ENCODE data around the gene CLCN6. TPM values are rescaled to one million over a fixed set of nuclear protein-coding genes. Genes with fewer than 3 reads are reported as not detected.

CLCN6 gene
- total RNA-seq, 2 donors from 2014 or later = 29.6 to 31.5 TPM

GRCh38 chr1:11860587-11860986, 54.6 kb downstream of the CLCN6 start:
- Mint-ChIP-seq H3K27ac (no peak overlapping the region), H3K4me1 (peaks cover 6% of the 10 kb centered on the region), H3K9me3 (no peaks in the 10 kb centered on the region), H3K36me3 (ENCODE audit: low read depth) (no peaks in the 10 kb centered on the region), H3K4me3 (no peak overlapping the region), H3K27me3 (ENCODE audit: insufficient read depth) (peaks cover 52% of the 10 kb centered on the region)
- no peaks in the 10 kb centered on the region for H3K9me3 ChIP-seq (ENCODE audit: control insufficient read depth, low read length)
- peak overlapping the region; percentile 51 for H3K4me3 ChIP-seq (ENCODE audit: low read length)
- H3K27ac ChIP-seq (ENCODE audit: low read depth, low read length) = no peak overlapping the region
- 60 to 67% methylated on average over 1 of the region's 1 CpG for WGBS, 2 experiments (ENCODE audit: insufficient coverage in 1 of 2, insufficient read length in 1 of 2)
- TF ChIP-seq CTCF (conservative IDR thresholded peaks at IDR 0.05) = no peak
- peaks cover 6% of the 10 kb centered on the region for H3K27me3 ChIP-seq (ENCODE audit: control insufficient read depth, insufficient read depth, low read length, poor library complexity, severe bottlenecking)
- peak overlapping the region; percentile 47 for H3K9ac ChIP-seq (ENCODE audit: extremely low read depth, low read length, poor library complexity, severe bottlenecking)
- H3K36me3 ChIP-seq (ENCODE audit: control insufficient read depth, insufficient read depth, low read length) = no peaks in the 10 kb centered on the region
- DNase-seq = no peak
- H3K4me1 ChIP-seq (ENCODE audit: control insufficient read depth, insufficient read depth, low read length) = peaks cover 5% of the 10 kb centered on the region

- Mint-ChIP-seq H3K36me3 (ENCODE audit: low read depth) (no peaks in the 10 kb centered on the region), H3K4me3 (no peak overlapping the region), H3K4me1 (peaks cover 6% of the 10 kb centered on the region), H3K27ac (no peak overlapping the region), H3K27me3 (ENCODE audit: insufficient read depth) (peaks cover 39% of the 10 kb centered on the region), H3K9me3 (no peaks in the 10 kb centered on the region)
- H3K9ac ChIP-seq (ENCODE audit: extremely low read depth, low read length, poor library complexity, severe bottlenecking) = no peak overlapping the region
- TF ChIP-seq CTCF (conservative IDR thresholded peaks at IDR 0.05) = no peak
- H3K36me3 ChIP-seq (ENCODE audit: control insufficient read depth, insufficient read depth, low read length) = no peaks in the 10 kb centered on the region
- H3K4me1 ChIP-seq (ENCODE audit: control insufficient read depth, insufficient read depth, low read length) = peaks cover 5% of the 10 kb centered on the region
- H3K27me3 ChIP-seq (ENCODE audit: control insufficient read depth, insufficient read depth, low read length, poor library complexity, severe bottlenecking) = peaks cover 2% of the 10 kb centered on the region
- no peak overlapping the region for H3K27ac ChIP-seq (ENCODE audit: low read depth, low read length)
- H3K9me3 ChIP-seq (ENCODE audit: control insufficient read depth, low read length) = no peaks in the 10 kb centered on the region
- DNase-seq = no peak
- no peak overlapping the region for H3K4me3 ChIP-seq (ENCODE audit: low read length)
- 90 to 96% methylated on average over 3 to 6 of the region's 6 CpGs for WGBS, 2 experiments (ENCODE audit: insufficient coverage in 1 of 2, insufficient read length in 1 of 2)
These were observed 56.9 kb downstream of the CLCN6 start for GRCh38 chr1:11862890-11863289.

GRCh38 chr1:11868331-11868980, 62.5 kb downstream of the CLCN6 start:
- H3K27me3 Mint-ChIP-seq (ENCODE audit: insufficient read depth) = no peaks in the 10 kb centered on the region
- 85 to 86% methylated on average over 9 to 13 of the region's 13 CpGs for WGBS, 2 experiments (ENCODE audit: insufficient coverage in 1 of 2, insufficient read length in 1 of 2)
- TF ChIP-seq CTCF (conservative IDR thresholded peaks at IDR 0.05) = no peak

More at GRCh38 chr1:11868331-11868980, 62.5 kb downstream of the CLCN6 start:
- Mint-ChIP-seq H3K4me3 (no peak overlapping the region), H3K36me3 (ENCODE audit: low read depth) (no peaks in the 10 kb centered on the region), H3K4me1 (peaks cover 3% of the 10 kb centered on the region), H3K9me3 (no peaks in the 10 kb centered on the region), H3K27ac (no peak overlapping the region)
- Histone ChIP-seq H3K4me1 (ENCODE audit: control insufficient read depth, insufficient read depth, low read length) (no peaks in the 10 kb centered on the region), H3K27ac (ENCODE audit: low read depth, low read length) (no peak overlapping the region), H3K4me3 (ENCODE audit: low read length) (no peak overlapping the region), H3K36me3 (ENCODE audit: control insufficient read depth, insufficient read depth, low read length) (no peaks in the 10 kb centered on the region), H3K27me3 (ENCODE audit: control insufficient read depth, insufficient read depth, low read length, poor library complexity, severe bottlenecking) (no peaks in the 10 kb centered on the region), H3K9ac (ENCODE audit: extremely low read depth, low read length, poor library complexity, severe bottlenecking) (no peak overlapping the region), H3K9me3 (ENCODE audit: control insufficient read depth, low read length) (no peaks in the 10 kb centered on the region)
- no peak for DNase-seq
